Stimulated activated CD8-positive, alpha-beta memory T cell treated with anti-CD3 and anti-CD28 coated beads, Interleukin-4, amount 100 ng/mL, for 1 hour (primary cell): Measurements from ENCODE around the gene TRPC5OS.

Experiments used
- DNase-seq, 2 donors: peaks; one replicate each; pipeline ENCODE4 v3.0.0-alpha.2; 2020; ENCODE audit warnings: low read depth in 2 of 2, low spot score in 1 of 2

TRPC5OS gene

GRCh38 chrX:111892375-111892774 is 16.4 kb downstream of the TRPC5OS start:
- DNase-seq: no peak

GRCh38 chrX:111896148-111896547 is 20.2 kb downstream of the TRPC5OS start:
- DNase-seq: no peak

- no peak for DNase-seq
These were observed 38.6 kb downstream of the TRPC5OS start for GRCh38 chrX:111914398-111915090.

DNA sequence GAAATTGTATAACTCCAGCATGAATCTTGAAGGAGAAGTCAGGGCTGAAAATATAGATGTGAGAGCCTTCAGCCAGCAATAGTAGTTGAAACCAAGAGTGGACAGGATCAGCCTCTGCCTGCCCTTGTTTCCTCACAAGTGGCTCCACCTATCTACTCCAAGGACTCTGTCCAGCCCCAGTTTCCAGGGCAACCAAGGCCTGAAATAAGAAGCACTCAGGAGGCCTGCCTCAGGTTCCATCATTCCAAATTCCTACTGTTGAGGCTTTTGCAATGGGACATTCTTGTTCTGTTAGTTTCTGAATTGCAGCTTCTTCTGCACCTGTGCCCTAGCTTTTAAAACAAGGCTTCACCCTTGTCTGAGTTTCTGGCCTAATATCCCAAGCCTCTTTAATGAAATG is 41.6 kb downstream of the TRPC5OS start:
- DNase-seq: no peak

- DNase-seq: no peak
These were observed 52.5 kb downstream of the TRPC5OS start for GRCh38 chrX:111928456-111928855.
